Neural progenitor cell (in vitro differentiated cells): ENCODE results near the gene GPLD1. TPM values are rescaled to one million over a fixed set of nuclear protein-coding genes. Genes with fewer than 3 reads are reported as not detected.

Source experiments
- DNase-seq: peaks from one replicate; pipeline ENCODE4 v3.0.0-alpha.2; 2016; ENCODE audit warnings: low spot score
- H2AFZ ChIP-seq: fragments of 200-600 bp; sonication (generic); replicated peaks from 2 replicates; pipeline ENCODE4 v1.6.1; 2016; ENCODE audit warnings: antibody characterized with exemption
- H3F3A ChIP-seq: fragments of 200-600 bp; sonication (generic); 2 replicates; pipeline ENCODE4 v1.6.1; 2016; ENCODE audit warnings: antibody characterized with exemption, low read depth
- H3K27ac ChIP-seq: fragments of 200-600 bp; sonication (generic); 2 replicates; pipeline ENCODE4 v1.5.1; 2016; ENCODE audit warnings: mild to moderate bottlenecking
- H3K27me3 ChIP-seq: fragments of 200-600 bp; sonication (generic); 2 replicates; pipeline ENCODE4 v1.6.1; 2016; ENCODE audit warnings: mild to moderate bottlenecking, moderate library complexity
- H3K36me3 ChIP-seq: fragments of 200-600 bp; sonication (generic); 2 replicates; pipeline ENCODE4 v1.5.1; 2016
- H3K4me1 ChIP-seq: fragments of 200-600 bp; sonication (generic); 2 replicates; pipeline ENCODE4 v1.6.1; 2016; ENCODE audit warnings: mixed run types
- H3K4me2 ChIP-seq: fragments of 200-600 bp; sonication (generic); 2 replicates; pipeline ENCODE4 v1.6.1; 2016
- H3K4me3 ChIP-seq: fragments of 200-600 bp; sonication (generic); 2 replicates; pipeline ENCODE4 v1.5.1; 2016
- H3K79me2 ChIP-seq: fragments of 200-600 bp; sonication (generic); 2 replicates; pipeline ENCODE4 v1.6.1; 2016; ENCODE audit warnings: low read depth
- H3K9ac ChIP-seq: fragments of 200-600 bp; sonication (generic); 2 replicates; pipeline ENCODE4 v1.6.1; 2016
- H3K9me3 ChIP-seq: fragments of 200-600 bp; sonication (generic); 2 replicates; pipeline ENCODE4 v1.5.1; 2016; ENCODE audit warnings: low read depth
- H4K20me1 ChIP-seq: fragments of 200-600 bp; sonication (generic); 2 replicates; pipeline ENCODE4 v1.6.1; 2016; ENCODE audit warnings: low read depth
- H3K27ac Mint-ChIP-seq: 3 replicates; pipeline ENCODE4 v1.8.0; 2021; ENCODE audit warnings: mixed read lengths
- H3K27me3 Mint-ChIP-seq: 2 replicates; pipeline ENCODE4 v1.8.0; 2022; ENCODE audit warnings: low read depth, mild to moderate bottlenecking, inconsistent platforms, moderate library complexity, mixed read lengths; ENCODE audit not compliant: insufficient read depth
- H3K36me3 Mint-ChIP-seq: 3 replicates; pipeline ENCODE4 v1.8.0; 2021; ENCODE audit warnings: mixed read lengths
- H3K4me1 Mint-ChIP-seq: 3 replicates; pipeline ENCODE4 v1.8.0; 2021; ENCODE audit warnings: mixed read lengths
- H3K4me3 Mint-ChIP-seq: 3 replicates; pipeline ENCODE4 v1.8.0; 2021; ENCODE audit warnings: mild to moderate bottlenecking, moderate library complexity, mixed read lengths
- H3K9me3 Mint-ChIP-seq: 3 replicates; pipeline ENCODE4 v1.8.0; 2020; ENCODE audit warnings: mixed read lengths
- EZH2 ChIP-seq: fragments of 200-600 bp; sonication (generic); IDR thresholded peaks from 2 replicates; pipeline ENCODE4 v1.6.1; 2017; ENCODE audit warnings: antibody characterized with exemption, mild to moderate bottlenecking, moderate library complexity
- EZH2phosphoT487 ChIP-seq: fragments of 200-600 bp; sonication (generic); IDR thresholded peaks from 2 replicates; pipeline ENCODE4 v1.6.1; 2017; ENCODE audit warnings: antibody characterized with exemption
- total RNA-seq: library from RNA; depleted of rRNA; stranded (reverse); fragments of >200 nt; gene quantifications from 2 replicates; pipeline ENCODE4 v1.2.3, GENCODE V29; 2015; ENCODE audit warnings: low replicate concordance
- TF ChIP-seq, protein P1 (sequence below): fragments of 200-600 bp; sonication (generic); IDR thresholded peaks from 2 replicates; pipeline ENCODE4 v1.5.1; 2017; ENCODE audit warnings: antibody characterized with exemption, mild to moderate bottlenecking

GPLD1 gene
- total RNA-seq, 1 donor from 2014 or later, result 8.3 TPM

GRCh38 chr6:24464253-24465038 is 24.9 kb downstream of the GPLD1 start:
- H2AFZ ChIP-seq, result no peak overlapping the region
- H3F3A ChIP-seq, result no peaks in the 10 kb centered on the region
- H3K4me3 Mint-ChIP-seq, result no peak overlapping the region
- no peaks in the 10 kb centered on the region for H3K79me2 ChIP-seq
- H3K36me3 ChIP-seq, result no peaks in the 10 kb centered on the region
- no peak overlapping the region for H3K4me3 ChIP-seq
- H3K4me1 Mint-ChIP-seq, result no peaks in the 10 kb centered on the region
- no peak for DNase-seq
- no peak overlapping the region for H3K27ac ChIP-seq
- TF ChIP-seq EZH2 (no peak), EZH2phosphoT487 (no peak)
- TF ChIP-seq, protein P1, sequence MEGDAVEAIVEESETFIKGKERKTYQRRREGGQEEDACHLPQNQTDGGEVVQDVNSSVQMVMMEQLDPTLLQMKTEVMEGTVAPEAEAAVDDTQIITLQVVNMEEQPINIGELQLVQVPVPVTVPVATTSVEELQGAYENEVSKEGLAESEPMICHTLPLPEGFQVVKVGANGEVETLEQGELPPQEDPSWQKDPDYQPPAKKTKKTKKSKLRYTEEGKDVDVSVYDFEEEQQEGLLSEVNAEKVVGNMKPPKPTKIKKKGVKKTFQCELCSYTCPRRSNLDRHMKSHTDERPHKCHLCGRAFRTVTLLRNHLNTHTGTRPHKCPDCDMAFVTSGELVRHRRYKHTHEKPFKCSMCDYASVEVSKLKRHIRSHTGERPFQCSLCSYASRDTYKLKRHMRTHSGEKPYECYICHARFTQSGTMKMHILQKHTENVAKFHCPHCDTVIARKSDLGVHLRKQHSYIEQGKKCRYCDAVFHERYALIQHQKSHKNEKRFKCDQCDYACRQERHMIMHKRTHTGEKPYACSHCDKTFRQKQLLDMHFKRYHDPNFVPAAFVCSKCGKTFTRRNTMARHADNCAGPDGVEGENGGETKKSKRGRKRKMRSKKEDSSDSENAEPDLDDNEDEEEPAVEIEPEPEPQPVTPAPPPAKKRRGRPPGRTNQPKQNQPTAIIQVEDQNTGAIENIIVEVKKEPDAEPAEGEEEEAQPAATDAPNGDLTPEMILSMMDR, result no peak
- H3K27ac Mint-ChIP-seq, result no peak overlapping the region
- no peaks in the 10 kb centered on the region for H3K9me3 ChIP-seq
- H3K4me2 ChIP-seq, result no peak overlapping the region
- no peaks in the 10 kb centered on the region for H3K27me3 ChIP-seq
- no peaks in the 10 kb centered on the region for H3K4me1 ChIP-seq
- H4K20me1 ChIP-seq, result no peaks in the 10 kb centered on the region
- H3K36me3 Mint-ChIP-seq, result no peaks in the 10 kb centered on the region
- H3K9ac ChIP-seq, result no peak overlapping the region
- no peaks in the 10 kb centered on the region for H3K27me3 Mint-ChIP-seq
- H3K9me3 Mint-ChIP-seq, result no peaks in the 10 kb centered on the region

DNA sequence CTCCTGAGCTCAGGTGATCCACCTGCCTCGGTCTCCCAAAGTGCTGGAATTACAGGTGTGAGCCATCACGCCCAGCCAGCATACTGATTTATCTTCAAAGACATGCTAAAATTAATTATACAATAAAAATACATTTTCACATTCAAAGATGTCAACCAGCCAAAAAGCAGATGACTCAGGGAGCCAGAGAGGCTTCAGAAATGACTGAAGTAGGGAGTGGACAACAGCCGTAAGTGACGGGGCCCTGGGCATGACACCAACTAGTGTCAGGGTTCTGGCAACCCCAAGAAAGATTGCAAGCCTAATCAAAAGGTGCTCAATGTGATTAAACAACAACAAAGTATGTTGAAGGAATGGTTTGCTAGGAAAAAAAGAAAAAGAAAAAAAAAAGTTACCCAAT is 28.4 kb downstream of the GPLD1 start:
- Histone ChIP-seq H3K27me3 (no peaks in the 10 kb centered on the region), H3K9ac (no peak overlapping the region), H3K4me1 (no peaks in the 10 kb centered on the region), H2AFZ (no peak overlapping the region), H3K79me2 (no peaks in the 10 kb centered on the region), H3K4me3 (no peak overlapping the region), H3F3A (no peaks in the 10 kb centered on the region), H3K4me2 (no peak overlapping the region), H4K20me1 (no peaks in the 10 kb centered on the region), H3K36me3 (no peaks in the 10 kb centered on the region), H3K27ac (no peak overlapping the region), H3K9me3 (no peaks in the 10 kb centered on the region)
- H3K4me3 Mint-ChIP-seq, result no peak overlapping the region
- H3K27me3 Mint-ChIP-seq, result no peaks in the 10 kb centered on the region
- DNase-seq, result no peak
- no peak overlapping the region for H3K27ac Mint-ChIP-seq
- TF ChIP-seq EZH2 (no peak), EZH2phosphoT487 (no peak)
- TF ChIP-seq, protein P1, result no peak
- no peaks in the 10 kb centered on the region for H3K36me3 Mint-ChIP-seq
- H3K4me1 Mint-ChIP-seq, result no peaks in the 10 kb centered on the region
- no peaks in the 10 kb centered on the region for H3K9me3 Mint-ChIP-seq

DNA sequence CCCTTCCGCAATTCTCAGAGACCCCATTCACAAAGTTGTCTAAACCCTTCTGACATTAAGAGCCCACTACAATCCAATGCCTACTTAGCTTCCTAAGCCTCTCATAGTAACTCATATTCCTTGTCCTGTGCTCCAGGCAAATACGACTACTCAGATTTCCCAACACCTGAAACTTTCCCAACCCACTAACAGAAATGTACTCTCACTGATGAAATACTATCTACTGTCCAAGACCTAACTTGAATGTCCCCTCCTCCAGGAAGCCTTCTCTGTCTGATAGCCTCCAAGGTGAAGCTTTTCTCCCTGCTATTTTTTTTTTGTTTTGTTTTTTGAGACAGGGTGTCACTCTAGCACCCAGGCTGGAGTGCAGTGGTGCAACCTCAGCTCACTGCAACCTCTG is 30.4 kb downstream of the GPLD1 start:
- Mint-ChIP-seq H3K9me3 (no peaks in the 10 kb centered on the region), H3K36me3 (peaks cover 3% of the 10 kb centered on the region), H3K27ac (no peak overlapping the region), H3K4me3 (no peak overlapping the region), H3K27me3 (peaks cover 3% of the 10 kb centered on the region), H3K4me1 (no peaks in the 10 kb centered on the region)
- Histone ChIP-seq H3K4me3 (no peak overlapping the region), H3F3A (no peaks in the 10 kb centered on the region), H3K4me1 (no peaks in the 10 kb centered on the region), H3K4me2 (no peak overlapping the region), H3K27me3 (no peaks in the 10 kb centered on the region), H3K9ac (no peak overlapping the region), H3K9me3 (no peaks in the 10 kb centered on the region), H3K79me2 (no peaks in the 10 kb centered on the region), H2AFZ (no peak overlapping the region), H3K27ac (no peak overlapping the region), H3K36me3 (no peaks in the 10 kb centered on the region), H4K20me1 (no peaks in the 10 kb centered on the region)
- TF ChIP-seq EZH2 (no peak), EZH2phosphoT487 (no peak)
- TF ChIP-seq, protein P1, result no peak
- no peak for DNase-seq
